Natural killer cell (primary cell): ENCODE results near the gene ATP10A. TPM values are rescaled to one million over a fixed set of nuclear protein-coding genes. Genes with fewer than 3 reads are reported as not detected.

Source experiments
- ATAC-seq, 3 donors: fragments of 150-1000 bp in 2 of 3; fragments of 200-7000 bp in 1 of 3; cut with Tn5 transposase; 1 replicate in 1 of 3; 2 replicates in 2 of 3; pipeline ENCODE4 v1.10.0; 2021; ENCODE audit warnings: mild to moderate bottlenecking in 2 of 3, moderate library complexity in 2 of 3
- DNase-seq, 2 donors: peaks; one replicate each; pipeline versions ENCODE4 v3.0.0 to v3.0.0-alpha.2; 2013 to 2021; ENCODE audit warnings: mixed read lengths in 1 of 2
- H3K27ac ChIP-seq: one replicate; pipeline ENCODE4 v1.5.1; 2013; ENCODE audit warnings: mild to moderate bottlenecking, low read length
- H3K27me3 ChIP-seq: one replicate; pipeline ENCODE4 v1.6.1; 2013; ENCODE audit warnings: low read length; ENCODE audit not compliant: control insufficient read depth, insufficient read depth
- H3K36me3 ChIP-seq: one replicate; pipeline ENCODE4 v1.6.1; 2013; ENCODE audit warnings: low read length; ENCODE audit not compliant: control insufficient read depth, insufficient read depth
- H3K4me1 ChIP-seq: one replicate; pipeline ENCODE4 v1.6.1; 2013; ENCODE audit warnings: low read length; ENCODE audit not compliant: control insufficient read depth, insufficient read depth
- H3K4me3 ChIP-seq: one replicate; pipeline ENCODE4 v1.5.1; 2013; ENCODE audit warnings: low read length
- H3K9me3 ChIP-seq: one replicate; pipeline ENCODE4 v1.6.1; 2013; ENCODE audit warnings: low read length; ENCODE audit not compliant: control insufficient read depth, insufficient read depth
- H3K27ac Mint-ChIP-seq, 2 donors: one replicate each; pipeline ENCODE4 v1.8.0; 2022; ENCODE audit warnings: mild to moderate bottlenecking in 2 of 2, mixed read lengths in 2 of 2, moderate library complexity in 1 of 2
- H3K27me3 Mint-ChIP-seq, 2 donors: one replicate each; pipeline ENCODE4 v1.8.0; 2022; ENCODE audit warnings: low read depth in 2 of 2, mixed read lengths in 2 of 2
- H3K36me3 Mint-ChIP-seq: one replicate; pipeline ENCODE4 v1.8.0; 2022; ENCODE audit warnings: mixed read lengths
- H3K4me1 Mint-ChIP-seq, 2 donors: one replicate each; pipeline ENCODE4 v1.8.0; 2022; ENCODE audit warnings: mixed read lengths in 2 of 2
- H3K4me3 Mint-ChIP-seq: one replicate; pipeline ENCODE4 v1.8.0; 2022; ENCODE audit warnings: mild to moderate bottlenecking, moderate library complexity, mixed read lengths
- H3K9me3 Mint-ChIP-seq, 2 donors: one replicate each; pipeline ENCODE4 v1.8.0; 2022; ENCODE audit warnings: mixed read lengths in 2 of 2
- CTCF ChIP-seq: fragments of 200-600 bp; IDR thresholded peaks from one replicate; pipeline ENCODE4 v1.8.0; 2022; ENCODE audit warnings: antibody characterized with exemption
- WGBS: methylation state at CpG from one replicate; pipeline ENCODE4 v1.1.7; 2013; ENCODE audit warnings: missing lambda C conversion rate; ENCODE audit not compliant: insufficient coverage; 5-methylcytosine and 5-hydroxymethylcytosine counted together
- intact Hi-C: fragments of 100-400 bp; cut with micrococcal nuclease; formaldehyde crosslinking; loops from one replicate; pipeline ENCODE4 v1.14.2; 2022
- total RNA-seq, 4 donors: library from RNA; stranded (reverse); fragments of 120-200 nt in 1 of 4; gene quantifications; one replicate each; pipeline versions ENCODE4 v1.2.3 to v1.2.4, GENCODE V29; 2013 to 2022

ATP10A gene
- total RNA-seq, 3 donors from 2014 or later (not counting 1 experiment from before 2014, with no cell fraction given), result 50.1 to 67.0 (median 51.2) TPM

- H3K27ac Mint-ChIP-seq, result peak overlapping the region; percentile 29 to 65
- Histone ChIP-seq H3K27me3 (no peaks in the 10 kb centered on the region), H3K9me3 (no peaks in the 10 kb centered on the region), H3K4me1 (peaks cover 8% of the 10 kb centered on the region), H3K27ac (no peak overlapping the region), H3K4me3 (no peak overlapping the region), H3K36me3 (no peaks in the 10 kb centered on the region)
- 61% methylated on average over 4 of the region's 4 CpGs for WGBS
- no peak overlapping the region for H3K4me3 Mint-ChIP-seq
- no peak for TF ChIP-seq CTCF
- no peaks in the 10 kb centered on the region for H3K36me3 Mint-ChIP-seq
- H3K9me3 Mint-ChIP-seq, result no peaks in the 10 kb centered on the region
- H3K4me1 Mint-ChIP-seq, result peaks cover 73 to 78% of the 10 kb centered on the region in 2 donors
- ATAC-seq (no peak), DNase-seq (no peak)
- intact Hi-C loops, result no loop called here
- H3K27me3 Mint-ChIP-seq, result no peaks in the 10 kb centered on the region
Observed at GRCh38 chr15:25838871-25839195, 24.3 kb downstream of the ATP10A start.

- peak overlapping the region; percentile 29 to 65 for H3K27ac Mint-ChIP-seq
- H3K9me3 Mint-ChIP-seq, result no peaks in the 10 kb centered on the region
- intact Hi-C loops, result no loop called here
- H3K36me3 ChIP-seq, result no peaks in the 10 kb centered on the region
- H3K36me3 Mint-ChIP-seq, result no peaks in the 10 kb centered on the region
- peaks cover 68 to 72% of the 10 kb centered on the region in 2 donors for H3K4me1 Mint-ChIP-seq
- WGBS, result 35% methylated on average over 8 of the region's 8 CpGs
- H3K4me3 Mint-ChIP-seq, result no peak overlapping the region
- no peak overlapping the region for H3K4me3 ChIP-seq
- no peaks in the 10 kb centered on the region for H3K27me3 Mint-ChIP-seq
- H3K4me1 ChIP-seq, result peaks cover 6% of the 10 kb centered on the region
- H3K27ac ChIP-seq, result no peak overlapping the region
- TF ChIP-seq CTCF, result no peak
- no peak for ATAC-seq
- no peaks in the 10 kb centered on the region for H3K9me3 ChIP-seq
- H3K27me3 ChIP-seq, result no peaks in the 10 kb centered on the region
- DNase-seq, result no peak
Observed at GRCh38 chr15:25838191-25838870, 24.8 kb downstream of the ATP10A start.

DNA sequence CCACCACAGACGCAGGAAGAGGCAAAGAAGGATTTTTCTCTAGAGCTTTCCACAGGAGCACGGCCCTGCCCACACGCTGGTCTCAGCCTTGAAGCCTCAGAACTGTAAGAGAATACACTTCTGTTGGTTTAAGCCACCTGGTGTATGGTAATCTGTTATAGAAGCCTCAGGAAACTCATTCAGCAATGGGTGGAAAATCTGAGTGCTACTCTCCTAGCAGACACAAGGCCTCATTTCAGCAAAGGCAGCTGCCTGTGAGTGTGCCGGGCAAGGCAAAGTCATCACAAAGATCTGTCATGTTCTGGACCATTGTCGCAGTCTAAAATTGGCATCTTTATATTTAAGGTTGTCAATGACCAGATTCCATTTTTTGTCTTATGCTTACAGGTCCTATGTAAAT, 31.0 kb downstream of the ATP10A start:
- no peaks in the 10 kb centered on the region for H3K9me3 ChIP-seq
- intact Hi-C loops, result no loop called here
- H3K36me3 ChIP-seq, result no peaks in the 10 kb centered on the region
- H3K4me1 ChIP-seq, result peaks cover 4% of the 10 kb centered on the region
- Mint-ChIP-seq H3K4me1 (peaks cover 59 to 70% of the 10 kb centered on the region in 2 donors), H3K36me3 (no peaks in the 10 kb centered on the region), H3K27ac (peak overlapping the region; percentile 10 to 58), H3K9me3 (no peaks in the 10 kb centered on the region), H3K4me3 (no peak overlapping the region), H3K27me3 (no peaks in the 10 kb centered on the region)
- no peak for TF ChIP-seq CTCF
- H3K4me3 ChIP-seq, result no peak overlapping the region
- no peak for ATAC-seq
- no peaks in the 10 kb centered on the region for H3K27me3 ChIP-seq
- no peak for DNase-seq
- no peak overlapping the region for H3K27ac ChIP-seq
- 73% methylated on average over 5 of the region's 5 CpGs for WGBS
